Femur (tissue), 1 donor: ENCODE data around the gene USP6NL.

ENCODE experiments used
- DNase-seq: peaks from one replicate; pipeline ENCODE4 v3.0.0-alpha.2; 2017

The USP6NL gene

DNA sequence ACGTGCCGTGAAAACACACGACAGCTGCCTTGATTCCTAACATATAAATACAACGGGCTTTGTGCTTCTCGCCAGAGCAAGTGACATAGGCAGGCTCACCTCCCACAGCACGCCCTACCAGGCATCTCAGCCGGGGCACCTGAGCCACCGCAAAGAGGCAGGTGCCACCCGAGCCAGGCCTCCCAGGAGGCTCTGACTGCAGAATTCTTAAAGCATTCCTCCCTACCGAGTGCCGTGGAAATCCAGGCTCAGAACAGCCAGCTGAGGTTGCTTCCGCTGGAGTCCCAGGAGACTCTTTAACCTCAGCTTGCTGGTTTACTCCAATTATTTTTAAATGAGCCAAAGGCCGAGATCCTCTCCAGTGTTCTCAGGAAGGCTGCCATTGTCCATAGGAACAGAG lies 206.5 kb downstream of the USP6NL start:
- peak; percentile 65 for DNase-seq
